ENCODE measurements around the gene TGFBR3. TPM values are rescaled to one million over a fixed set of nuclear protein-coding genes. Genes with fewer than 3 reads are reported as not detected.

The TGFBR3 gene
- total and polyA plus RNA-seq, 2 of the 8 experiments (the other 6 are each of a cell fraction or from before 2014, with no cell fraction given) = 2.0 to 6.1 TPM

GRCh38 chr1:91796390-91796654 lies 89.6 kb downstream of the TGFBR3 start:
- H3K4me2 ChIP-seq (ENCODE audit: insufficient read depth in 1 of 2, low read depth in 2 of 2, low read length in 2 of 2) = no peak overlapping the region
- no peaks in the 10 kb centered on the region for H3K79me2 ChIP-seq (ENCODE audit: control insufficient read depth in 1 of 2, insufficient read depth in 2 of 2, low read length in 2 of 2)
- no peak overlapping the region for H2AK5ac ChIP-seq (ENCODE audit: low read depth, low read length)
- no peaks in the 10 kb centered on the region for H3K79me1 ChIP-seq (ENCODE audit: low read depth, low read length)
- H2BK5ac ChIP-seq (ENCODE audit: low read depth, low read length) = no peak overlapping the region
- no peak overlapping the region for H3K4ac ChIP-seq (replicated peaks; ENCODE audit: insufficient read length, low read depth, low read length)
- CTCF ChIA-PET (ENCODE audit: partially characterized antibody) = interaction anchor here (1.1 to 2.0 kb wide), 2 partner anchors 14 to 32 kb away, joined by 3 to 5 read pairs; no protein-coding TSS in a partner anchor
- H3K9me3 ChIP-seq (ENCODE audit: insufficient read depth in 2 of 2, low read depth in 1 of 2, low read length in 1 of 2) = no peaks in the 10 kb centered on the region
- no peak for DNase-seq (ENCODE audit: low read depth in 1 of 2, low spot score in 2 of 2)
- H2BK12ac ChIP-seq (ENCODE audit: low read depth, low read length) = no peak overlapping the region
- no peak overlapping the region for H2BK15ac ChIP-seq (ENCODE audit: low read length)
- H4K20me1 ChIP-seq (replicated peaks in 1 of 2; ENCODE audit: control insufficient read depth in 1 of 2, insufficient read depth in 2 of 2, low read length in 2 of 2) = no peaks in the 10 kb centered on the region
- POLR2A ChIA-PET (ENCODE audit: partially characterized antibody) = no interaction called here
- H3K18ac ChIP-seq (ENCODE audit: extremely low read depth, low read length) = no peak overlapping the region
- 98% methylated on average over 4 of the region's 4 CpGs; no CpG with 5 or more reads in 1 of the 2 experiments for WGBS, 2 experiments (ENCODE audit: extremely low coverage in 1 of 2, insufficient coverage in 1 of 2, insufficient read length in 1 of 2, insufficient replicate concordance in 2 of 2, low coverage in 1 of 2, low lambda C conversion rate in 2 of 2, missing lambda C conversion rate in 1 of 2)
- H4K91ac ChIP-seq (replicated peaks; ENCODE audit: insufficient read length, low read length) = no peak overlapping the region
- peaks cover 6 to 10% (median 8%) of the 10 kb centered on the region in 4 experiments; a peak in 5 of 7 replicates for H3K4me1 ChIP-seq (replicated peaks in 1 of 4; ENCODE audit: control insufficient read depth in 3 of 4, insufficient read depth in 4 of 4, low read length in 3 of 4)
- H3K9ac ChIP-seq (replicated peaks in 1 of 4; ENCODE audit: extremely low read depth in 1 of 4, low read depth in 3 of 4, low read length in 3 of 4) = no peak overlapping the region
- no peak overlapping the region for H3K14ac ChIP-seq (ENCODE audit: insufficient read length)
- no peak overlapping the region for H3K27ac ChIP-seq (ENCODE audit: low read depth, low read length)
- no peaks in the 10 kb centered on the region for H3K23me2 ChIP-seq (ENCODE audit: low read depth, low read length)
- no peaks in the 10 kb centered on the region for H3K36me3 ChIP-seq (ENCODE audit: control insufficient read depth in 2 of 4, insufficient read depth in 4 of 4, low read length in 3 of 4)
- H4K8ac ChIP-seq (ENCODE audit: extremely low read depth, insufficient read depth, low read length) = no peak overlapping the region
- no peak overlapping the region for H3K56ac ChIP-seq (replicated peaks; ENCODE audit: insufficient read length, low read depth, low read length)
- H3K4me3 ChIP-seq (ENCODE audit: extremely low read depth in 1 of 4, insufficient read depth in 2 of 4, low read depth in 3 of 4, low read length in 4 of 4) = no peak overlapping the region
- H2BK120ac ChIP-seq (replicated peaks; ENCODE audit: low read depth, low read length) = no peak overlapping the region
- no peak overlapping the region for H2BK20ac ChIP-seq (ENCODE audit: low read length)
- FAIRE-seq = no peak
- no peaks in the 10 kb centered on the region for H3K27me3 ChIP-seq (replicated peaks in 1 of 4; ENCODE audit: control insufficient read depth in 3 of 4, extremely low read depth in 1 of 4, insufficient read depth in 3 of 4, low read length in 3 of 4)
- no peak overlapping the region for H2AFZ ChIP-seq (ENCODE audit: low read length)
- H3K23ac ChIP-seq (ENCODE audit: insufficient read length) = no peak overlapping the region
- H4K5ac ChIP-seq (ENCODE audit: insufficient read length, low read depth, low read length) = no peak overlapping the region
- no peak for TF ChIP-seq EGR1 (IDR thresholded peaks at IDR 0.05; ENCODE audit: borderline replicate concordance, low read depth, low read length)
- TF ChIP-seq BCL11A (IDR thresholded peaks at IDR 0.05; ENCODE audit: low read depth in 2 of 2, low read length in 2 of 2) = no peak
- TF ChIP-seq RBBP5 (IDR thresholded peaks at IDR 0.05; ENCODE audit: borderline replicate concordance, low read depth, low read length) = no peak
- no peak for TF ChIP-seq POLR2A (IDR thresholded peaks at IDR 0.05; ENCODE audit: control extremely low read depth in 1 of 2, low read depth in 2 of 2, low read length in 2 of 2)
- no peak for TF ChIP-seq PHF8 (conservative IDR thresholded peaks at IDR 0.05; ENCODE audit: low read depth, low read length)
- TF ChIP-seq CHD1 (IDR thresholded peaks at IDR 0.05; ENCODE audit: low read depth, low read length) = no peak
- no peak for TF ChIP-seq NANOG (IDR thresholded peaks at IDR 0.05; ENCODE audit: insufficient read depth, low read depth, low read length, poor library complexity, severe bottlenecking)
- no peak for TF ChIP-seq ASH2L (IDR thresholded peaks at IDR 0.05; ENCODE audit: low read length)
- no peak for TF ChIP-seq YY1 (IDR thresholded peaks at IDR 0.05; ENCODE audit: low read depth, low read length)
- TF ChIP-seq HDAC2 (IDR thresholded peaks at IDR 0.05; ENCODE audit: borderline replicate concordance in 1 of 2, low read depth in 2 of 2, low read length in 2 of 2) = no peak
- TF ChIP-seq NRF1 (IDR thresholded peaks at IDR 0.05; ENCODE audit: low read depth, low read length) = no peak

Data from H1 (cell line).